Measurements from ENCODE around the gene ADA.

GRCh38 chr20:44649126-44649525 is 2.4 kb downstream of the ADA start:
- no peak for TF ChIP-seq CTCF (IDR thresholded peaks at IDR 0.05)
- no peak for TF ChIP-seq POLR2A (IDR thresholded peaks at IDR 0.05)
- no peak for TF ChIP-seq EP300 (IDR thresholded peaks at IDR 0.05)

Measured in tibial nerve (tissue), 4 donors.